ENCODE results near the gene CAVIN4.
A peak's percentile ranks its signal among the peaks of the same experiment; 100 is the strongest.

CAVIN4 gene

DNA sequence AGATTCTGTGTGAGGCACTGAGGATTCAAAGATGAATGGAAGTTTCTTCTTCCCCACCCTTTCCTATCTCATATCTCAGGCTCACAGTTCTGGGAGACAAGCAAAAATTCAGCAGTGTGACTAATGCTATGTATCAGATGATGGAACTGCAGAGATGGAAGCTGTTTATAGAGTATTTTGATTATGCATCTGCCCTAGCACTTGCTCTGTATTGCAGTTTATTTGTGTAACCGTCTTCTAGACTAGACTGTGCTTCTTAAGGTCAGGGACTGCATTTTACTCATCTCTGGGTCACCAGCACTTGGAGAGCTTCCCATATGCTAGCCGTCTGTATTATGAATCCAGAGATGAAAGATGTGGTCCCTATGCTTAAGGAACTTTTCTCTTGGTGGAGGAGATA, 12.6 kb downstream of the CAVIN4 start:
- no peak for DNase-seq (ENCODE audit: low read depth)

DNA sequence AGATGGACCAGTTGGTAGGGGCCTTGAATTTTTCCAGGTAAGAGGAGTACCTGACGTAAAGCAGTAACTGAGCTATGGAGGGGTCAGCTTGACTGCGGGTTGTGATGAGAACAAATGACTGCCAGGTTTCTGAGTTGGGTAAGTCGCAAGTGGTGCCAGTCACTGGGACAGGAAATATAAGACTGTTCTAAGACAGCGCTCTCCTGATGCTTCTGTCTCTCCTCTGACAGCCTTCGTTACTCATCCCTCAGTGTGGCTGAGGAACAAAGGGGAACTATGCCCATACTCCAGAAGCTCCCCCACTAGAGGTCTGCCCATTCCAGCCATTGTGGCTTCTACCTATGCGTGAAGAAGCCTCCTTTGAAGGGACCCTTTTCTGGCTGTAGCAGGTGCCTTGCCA, 13.3 kb downstream of the CAVIN4 start:
- no peak for DNase-seq (ENCODE audit: low read depth)

DNA sequence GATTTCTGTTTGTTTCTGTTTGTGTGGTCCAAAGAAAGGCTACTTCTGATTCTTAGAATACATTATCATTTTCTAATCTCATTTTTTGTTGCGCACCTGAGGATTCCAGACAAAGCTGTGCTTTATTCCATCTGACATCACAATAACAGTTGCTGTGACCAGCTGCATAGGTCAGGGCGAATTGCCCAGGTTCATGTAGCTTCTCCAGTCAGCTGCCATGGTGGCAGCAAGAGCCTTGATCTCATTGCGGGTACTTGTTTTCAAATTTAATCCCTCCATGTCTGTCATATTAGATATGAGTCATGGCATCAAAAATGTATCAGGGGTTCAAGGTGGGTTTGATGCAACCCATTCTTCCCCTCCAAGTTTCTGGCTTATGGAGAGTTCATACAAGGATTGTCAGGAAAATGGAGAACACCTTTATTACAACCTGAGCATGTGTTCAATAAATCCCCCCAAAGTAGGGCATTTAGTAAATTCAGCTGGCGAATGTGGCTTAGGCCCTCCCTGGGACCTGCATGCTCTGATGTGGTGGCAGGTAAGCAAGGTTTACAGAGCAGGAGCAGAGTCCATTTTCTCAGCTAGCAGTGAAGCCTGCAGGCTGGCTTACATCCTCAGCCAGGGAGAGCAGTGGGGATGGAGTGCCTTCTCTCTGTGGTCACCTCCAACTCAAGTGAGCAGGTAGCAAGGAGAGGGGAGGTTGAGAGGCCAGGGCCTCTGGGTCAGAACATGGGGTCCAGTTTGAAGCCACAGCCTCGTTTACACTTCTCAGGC, 13.9 kb downstream of the CAVIN4 start:
- DNase-seq (ENCODE audit: low read depth): no peak

DNA sequence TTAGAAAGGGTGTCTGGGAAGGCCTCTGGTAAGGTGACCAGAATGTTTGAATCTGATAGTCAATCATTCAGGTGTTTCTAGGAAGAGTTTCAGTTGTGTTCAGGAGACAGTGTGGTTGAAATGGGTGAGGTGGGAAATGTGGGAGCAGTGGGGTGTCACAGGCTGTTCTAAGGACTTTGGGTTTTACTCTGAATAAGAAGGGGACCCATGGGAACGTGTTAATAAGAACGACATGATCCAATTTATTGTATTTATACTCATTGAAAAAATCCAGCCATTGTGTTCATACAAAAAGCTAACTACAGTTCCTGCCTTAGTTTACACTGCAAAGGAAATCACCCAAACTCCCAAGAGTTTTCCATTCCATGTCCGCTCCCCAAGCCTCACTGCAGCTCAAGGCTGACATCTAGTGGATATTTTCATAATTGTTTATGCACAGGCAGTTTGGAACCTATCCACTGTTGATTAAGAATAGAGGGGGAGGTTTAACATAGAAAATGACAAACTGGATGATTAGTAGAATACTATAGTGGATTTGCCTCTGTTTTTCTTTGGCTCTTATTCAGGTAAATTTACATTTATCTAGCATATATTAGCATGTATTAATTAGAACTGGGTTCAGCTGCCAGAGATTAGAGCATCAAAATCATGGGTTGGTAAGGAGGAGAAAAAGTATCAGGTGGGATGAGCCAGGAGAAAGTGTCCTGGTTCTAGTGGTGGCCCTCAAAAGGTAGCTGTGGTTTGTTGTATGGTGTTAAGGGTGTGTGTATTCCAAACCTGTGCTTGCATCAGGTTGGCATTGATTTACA, 17.7 kb downstream of the CAVIN4 start:
- DNase-seq (ENCODE audit: low read depth): no peak

GRCh38 chr9:100597236-100597635, 19.4 kb downstream of the CAVIN4 start:
- DNase-seq (ENCODE audit: low read depth): no peak

GRCh38 chr9:100598641-100599145, 20.8 kb downstream of the CAVIN4 start:
- DNase-seq (ENCODE audit: low read depth): peak; percentile 68

- DNase-seq (ENCODE audit: low read depth): no peak
Measured at GRCh38 chr9:100600521-100601079, 22.7 kb downstream of the CAVIN4 start.

DNA sequence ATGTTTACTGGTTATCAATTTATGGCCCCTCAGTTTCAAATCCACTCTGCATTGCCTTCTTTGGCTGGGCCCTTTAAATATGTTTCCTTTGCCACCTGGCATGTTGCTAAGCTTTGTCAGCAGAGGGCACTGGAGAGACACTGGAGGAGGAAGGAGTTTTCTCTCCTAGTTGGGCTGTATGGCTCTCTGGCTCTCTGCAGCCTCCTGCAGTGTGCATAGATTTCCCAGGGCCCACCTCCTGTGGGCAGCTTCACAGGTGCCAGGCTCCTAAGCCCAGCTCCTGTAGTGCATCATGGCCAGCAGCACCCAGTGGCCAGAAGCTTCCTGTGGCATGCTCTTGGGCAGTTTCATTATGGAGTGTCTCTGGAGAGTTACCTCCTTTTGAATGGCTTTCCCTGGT, 23.3 kb downstream of the CAVIN4 start:
- no peak for DNase-seq (ENCODE audit: low read depth)

GRCh38 chr9:100602342-100602801, 24.5 kb downstream of the CAVIN4 start:
- no peak for DNase-seq (ENCODE audit: low read depth)

GRCh38 chr9:100605405-100605804, 27.5 kb downstream of the CAVIN4 start:
- DNase-seq (ENCODE audit: low read depth): no peak

DNA sequence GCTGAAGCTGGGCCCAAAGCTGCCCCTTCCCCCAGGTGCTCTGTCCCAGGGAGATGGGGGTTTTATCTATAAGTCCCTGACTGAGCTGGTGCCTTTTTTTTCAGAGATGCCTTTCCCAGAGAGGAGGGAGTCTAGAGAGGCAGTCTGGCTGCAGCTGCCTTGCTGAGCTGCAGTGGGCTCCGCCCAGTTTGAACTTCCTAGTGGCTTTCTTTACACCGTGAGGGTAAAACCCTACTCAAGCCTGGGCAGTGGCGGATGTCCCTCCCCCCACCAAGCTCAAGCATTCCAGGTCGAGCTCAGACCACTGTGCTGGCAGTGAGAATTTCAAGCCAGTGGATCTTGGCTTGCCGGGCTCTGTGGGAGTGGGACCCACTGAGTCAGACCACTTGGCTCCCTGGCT, 41.3 kb downstream of the CAVIN4 start:
- DNase-seq (ENCODE audit: low read depth): no peak

DNA sequence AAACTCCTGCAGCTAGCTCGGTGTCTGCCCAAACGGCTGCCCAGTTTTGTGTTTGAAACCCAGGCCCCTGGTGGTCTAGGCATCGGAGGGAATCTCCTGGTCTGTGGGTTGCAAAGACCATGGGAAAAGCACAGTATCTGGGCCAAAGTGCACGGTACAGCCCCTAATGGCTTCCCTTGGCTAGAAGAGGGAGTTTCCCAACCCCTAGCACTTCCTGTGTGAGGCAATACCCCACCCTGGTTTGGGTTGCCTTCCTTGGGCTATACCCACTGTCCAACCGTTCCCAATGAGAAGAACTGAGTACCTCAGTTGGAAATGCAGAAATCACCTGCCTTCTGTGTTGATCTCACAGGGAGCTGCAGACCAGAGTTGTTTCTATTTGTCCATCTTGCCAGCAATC, 41.8 kb downstream of the CAVIN4 start:
- DNase-seq (ENCODE audit: low read depth): no peak

GRCh38 chr9:100623969-100624368, 46.1 kb downstream of the CAVIN4 start:
- DNase-seq (ENCODE audit: low read depth): no peak

DNA sequence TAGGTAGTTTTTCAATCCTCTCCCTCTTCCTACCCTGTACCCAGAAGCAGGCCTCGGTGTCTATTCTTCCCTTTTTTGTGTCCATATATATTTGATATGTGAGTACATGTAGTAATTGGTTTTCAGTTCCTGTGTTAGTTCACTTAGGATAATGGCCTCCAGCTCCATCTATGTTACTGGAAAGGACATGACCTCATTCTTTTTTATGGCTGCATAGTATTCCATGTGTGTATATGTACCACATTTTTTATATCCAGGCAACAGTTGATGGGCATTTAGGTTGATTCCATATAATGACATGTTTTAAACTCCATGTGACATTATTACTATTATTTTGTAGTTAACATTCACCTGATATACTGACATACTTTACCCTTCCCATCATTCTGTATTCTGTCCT, 49.1 kb downstream of the CAVIN4 start:
- no peak for DNase-seq (ENCODE audit: low read depth)

- DNase-seq (ENCODE audit: low read depth): no peak
Measured at GRCh38 chr9:100637787-100638186, 59.9 kb downstream of the CAVIN4 start.

Measured in stimulated activated CD8-positive, alpha-beta memory T cell treated with anti-CD3 and anti-CD28 coated beads, Interleukin-12 subunit alpha, Interleukin-12 subunit beta, amount 100 ng/mL, for 4 hours (primary cell).